ENCODE data around the gene GALM.
"Not testable (repeated sequence)": the region's sequence is repeated elsewhere in the genome, so short reads cannot be mapped to it uniquely, and the experiment has no call there.

DNA sequence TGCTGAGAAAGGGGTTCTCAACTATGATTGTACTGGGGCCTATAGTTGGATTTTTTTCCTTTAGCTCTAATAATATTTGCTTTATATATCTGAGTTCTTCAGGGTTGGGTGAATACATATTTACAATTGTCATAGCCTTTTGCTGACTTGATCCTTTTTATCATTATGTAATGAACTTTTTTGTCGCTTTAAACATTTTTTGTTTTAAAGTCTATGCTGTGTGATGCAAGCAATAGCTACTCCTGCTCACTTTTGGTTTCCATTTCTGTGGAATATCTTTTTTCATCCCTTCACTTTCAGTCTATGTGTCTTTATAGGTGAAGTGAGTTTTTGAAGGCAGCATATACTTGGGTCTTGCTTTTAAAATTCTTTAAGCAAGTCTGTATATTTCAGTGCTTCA is 49.0 kb downstream of the GALM start:
- TF ChIP-seq, protein P1, sequence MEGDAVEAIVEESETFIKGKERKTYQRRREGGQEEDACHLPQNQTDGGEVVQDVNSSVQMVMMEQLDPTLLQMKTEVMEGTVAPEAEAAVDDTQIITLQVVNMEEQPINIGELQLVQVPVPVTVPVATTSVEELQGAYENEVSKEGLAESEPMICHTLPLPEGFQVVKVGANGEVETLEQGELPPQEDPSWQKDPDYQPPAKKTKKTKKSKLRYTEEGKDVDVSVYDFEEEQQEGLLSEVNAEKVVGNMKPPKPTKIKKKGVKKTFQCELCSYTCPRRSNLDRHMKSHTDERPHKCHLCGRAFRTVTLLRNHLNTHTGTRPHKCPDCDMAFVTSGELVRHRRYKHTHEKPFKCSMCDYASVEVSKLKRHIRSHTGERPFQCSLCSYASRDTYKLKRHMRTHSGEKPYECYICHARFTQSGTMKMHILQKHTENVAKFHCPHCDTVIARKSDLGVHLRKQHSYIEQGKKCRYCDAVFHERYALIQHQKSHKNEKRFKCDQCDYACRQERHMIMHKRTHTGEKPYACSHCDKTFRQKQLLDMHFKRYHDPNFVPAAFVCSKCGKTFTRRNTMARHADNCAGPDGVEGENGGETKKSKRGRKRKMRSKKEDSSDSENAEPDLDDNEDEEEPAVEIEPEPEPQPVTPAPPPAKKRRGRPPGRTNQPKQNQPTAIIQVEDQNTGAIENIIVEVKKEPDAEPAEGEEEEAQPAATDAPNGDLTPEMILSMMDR (IDR thresholded peaks at IDR 0.05; ENCODE audit: low read depth, low read length, poor library complexity, severe bottlenecking), result not testable (repeated sequence)
- not testable (repeated sequence) for TF ChIP-seq EZH2phosphoT487 (IDR thresholded peaks at IDR 0.05; ENCODE audit: borderline replicate concordance, low read length)
